H9 (cell line): ENCODE results near the gene WNT7B. TPM values are rescaled to one million over a fixed set of nuclear protein-coding genes. Genes with fewer than 3 reads are reported as not detected.

ENCODE experiments used
- DNase-seq: peaks from one replicate; pipeline ENCODE4 v3.0.0-alpha.2; 2017
- H2AFZ ChIP-seq: one replicate; pipeline ENCODE4 v1.6.1; 2013; ENCODE audit warnings: mild to moderate bottlenecking, low read length, control low read depth, moderate library complexity
- H2AK5ac ChIP-seq: 2 replicates; pipeline ENCODE4 v1.6.1; 2013; ENCODE audit warnings: low read length, control low read depth, mixed read lengths; ENCODE audit not compliant: insufficient read length
- H2BK120ac ChIP-seq: one replicate; pipeline ENCODE4 v1.6.1; 2013; ENCODE audit warnings: low read depth, mild to moderate bottlenecking, low read length, control low read depth, inconsistent platforms; ENCODE audit not compliant: poor library complexity, severe bottlenecking
- H2BK12ac ChIP-seq: 2 replicates; pipeline ENCODE4 v1.6.1; 2013; ENCODE audit warnings: low read length, control low read depth, mixed read lengths, low read depth; ENCODE audit not compliant: insufficient read length
- H2BK15ac ChIP-seq: 2 replicates; pipeline ENCODE4 v1.6.1; 2013; ENCODE audit warnings: low read depth, low read length, control low read depth
- H2BK20ac ChIP-seq: one replicate; pipeline ENCODE4 v1.6.1; 2013; ENCODE audit warnings: low read depth, mild to moderate bottlenecking, low read length, control low read depth, inconsistent platforms; ENCODE audit not compliant: poor library complexity, severe bottlenecking
- H2BK5ac ChIP-seq: 2 replicates; pipeline ENCODE4 v1.6.1; 2013; ENCODE audit warnings: low read length, control low read depth, mixed read lengths; ENCODE audit not compliant: insufficient read length
- H3K14ac ChIP-seq: 2 replicates; pipeline ENCODE4 v1.6.1; 2013; ENCODE audit warnings: low read length, control low read depth; ENCODE audit not compliant: insufficient read depth
- H3K18ac ChIP-seq: 2 replicates; pipeline ENCODE4 v1.6.1; 2013; ENCODE audit warnings: low read depth, mild to moderate bottlenecking, mixed read lengths, low read length, control low read depth; ENCODE audit not compliant: insufficient read length
- H3K23ac ChIP-seq: 2 replicates; pipeline ENCODE4 v1.6.1; 2013; ENCODE audit warnings: low read length, control low read depth, mixed read lengths, low read depth; ENCODE audit not compliant: insufficient read length
- H3K23me2 ChIP-seq: 2 replicates; pipeline ENCODE4 v1.6.1; 2013; ENCODE audit warnings: low read depth, mild to moderate bottlenecking, mixed read lengths, low read length, control low read depth; ENCODE audit not compliant: insufficient read length, poor library complexity, severe bottlenecking
- H3K27ac ChIP-seq: 2 replicates; pipeline ENCODE4 v1.5.1; 2013; ENCODE audit warnings: low read length, control low read depth, mixed read lengths, low read depth; ENCODE audit not compliant: insufficient read length
- H3K27me3 ChIP-seq: 2 replicates; pipeline ENCODE4 v1.6.1; 2013; ENCODE audit warnings: low read length, control low read depth, inconsistent platforms; ENCODE audit not compliant: insufficient read depth
- H3K4ac ChIP-seq: 2 replicates; pipeline ENCODE4 v1.6.1; 2013; ENCODE audit warnings: low read depth, mild to moderate bottlenecking, control low read depth, inconsistent platforms, low read length, moderate library complexity
- H3K4me1 ChIP-seq: 2 replicates; pipeline ENCODE4 v1.6.1; 2013; ENCODE audit warnings: low read length, control low read depth, inconsistent platforms; ENCODE audit not compliant: insufficient read depth
- H3K4me2 ChIP-seq: 2 replicates; pipeline ENCODE4 v1.6.1; 2013; ENCODE audit warnings: low read length, control low read depth, mixed read lengths; ENCODE audit not compliant: insufficient read length, insufficient read depth
- H3K56ac ChIP-seq: 2 replicates; pipeline ENCODE4 v1.6.1; 2013; ENCODE audit warnings: low read depth, mild to moderate bottlenecking, mixed read lengths, low read length, control low read depth; ENCODE audit not compliant: insufficient read length
- H3K79me1 ChIP-seq: 2 replicates; pipeline ENCODE4 v1.6.1; 2013; ENCODE audit warnings: low read depth, mild to moderate bottlenecking, moderate library complexity, low read length, control low read depth, inconsistent platforms; ENCODE audit not compliant: insufficient read depth, poor library complexity, severe bottlenecking
- H3K79me2 ChIP-seq: 2 replicates; pipeline ENCODE4 v1.6.1; 2013; ENCODE audit warnings: low read length, control low read depth, inconsistent platforms; ENCODE audit not compliant: insufficient read depth
- H3K9ac ChIP-seq: 2 replicates; pipeline ENCODE4 v1.6.1; 2013; ENCODE audit warnings: low read length, control low read depth, mixed read lengths; ENCODE audit not compliant: insufficient read length; ENCODE audit errors: extremely low read depth
- H3K9me3 ChIP-seq: one replicate; pipeline ENCODE4 v1.6.1; 2013; ENCODE audit warnings: low read depth, low read length, inconsistent platforms; ENCODE audit not compliant: control insufficient read depth
- H3T11ph ChIP-seq: one replicate; pipeline ENCODE4 v1.6.1; 2013; ENCODE audit warnings: mild to moderate bottlenecking, low read length, control low read depth, inconsistent platforms
- H4K20me1 ChIP-seq: one replicate; pipeline ENCODE4 v1.6.1; 2013; ENCODE audit not compliant: control insufficient read depth, insufficient read length, insufficient read depth
- H4K5ac ChIP-seq: 2 replicates; pipeline ENCODE4 v1.6.1; 2013; ENCODE audit warnings: low read depth, mild to moderate bottlenecking, mixed read lengths, low read length, control low read depth; ENCODE audit not compliant: insufficient read length
- H4K8ac ChIP-seq: replicated peaks from 2 replicates; pipeline ENCODE4 v1.6.1; 2013; ENCODE audit warnings: low read length, control low read depth, mixed read lengths, low read depth; ENCODE audit not compliant: insufficient read length
- H4K91ac ChIP-seq: 2 replicates; pipeline ENCODE4 v1.6.1; 2013; ENCODE audit warnings: low read depth, mild to moderate bottlenecking, moderate library complexity, mixed read lengths, low read length, control low read depth; ENCODE audit not compliant: insufficient read length
- H3K27ac Mint-ChIP-seq, 3 experiments: 2 replicates in 2 of 3; 3 replicates in 1 of 3; pipeline ENCODE4 v1.8.0; 2020 to 2021; ENCODE audit warnings: mixed read lengths in 3 of 3, mild to moderate bottlenecking in 1 of 3, moderate library complexity in 1 of 3
- H3K27me3 Mint-ChIP-seq: 2 replicates; pipeline ENCODE4 v1.8.0; 2021; ENCODE audit warnings: low read depth, mild to moderate bottlenecking, moderate library complexity, mixed read lengths
- H3K36me3 Mint-ChIP-seq, 3 experiments: 2 replicates in 2 of 3; 3 replicates in 1 of 3; pipeline ENCODE4 v1.8.0; 2020 to 2021; ENCODE audit warnings: low read depth in 3 of 3, mixed read lengths in 3 of 3; ENCODE audit not compliant: insufficient read depth in 1 of 3
- H3K4me1 Mint-ChIP-seq, 2 experiments: 2 replicates each; pipeline ENCODE4 v1.8.0; 2020; ENCODE audit warnings: mixed read lengths in 2 of 2
- H3K4me3 Mint-ChIP-seq, 2 experiments: 2 replicates in 1 of 2; 3 replicates in 1 of 2; pipeline ENCODE4 v1.8.0; 2020 to 2021; ENCODE audit warnings: mild to moderate bottlenecking in 2 of 2, mixed read lengths in 2 of 2, moderate library complexity in 1 of 2
- H3K9me3 Mint-ChIP-seq, 2 experiments: 2 replicates in 1 of 2; 3 replicates in 1 of 2; pipeline ENCODE4 v1.8.0; 2020; ENCODE audit warnings: mild to moderate bottlenecking in 2 of 2, mixed read lengths in 2 of 2, moderate library complexity in 1 of 2
- WGBS: extraction: QIAGEN DNeasy Blood & Tissue Kit; methylation state at CpG from one replicate; pipeline ENCODE4 v1.1.7; 2013; ENCODE audit warnings: missing lambda C conversion rate, low lambda C conversion rate, mixed read lengths; ENCODE audit not compliant: insufficient read length; ENCODE audit errors: extremely low coverage; 5-methylcytosine and 5-hydroxymethylcytosine counted together
- total RNA-seq: library from RNA; stranded (reverse); gene quantifications from 2 replicates; pipeline ENCODE4 v1.2.1, GENCODE V29; 2021
- TF ChIP-seq, protein P1 (sequence below): fragments of 200-600 bp; sonication (generic); conservative IDR thresholded peaks from 3 replicates; pipeline ENCODE4 v1.8.0; 2021; ENCODE audit warnings: antibody characterized with exemption, mild to moderate bottlenecking

WNT7B gene
- total RNA-seq, 1 experiment from 2014 or later, result 0.09 TPM

GRCh38 chr22:46001046-46001425 is 24.1 kb upstream of the WNT7B start:
- H2BK120ac ChIP-seq, result no peak overlapping the region
- no peak overlapping the region for H3K14ac ChIP-seq
- H2BK20ac ChIP-seq, result no peak overlapping the region
- H3K9me3 Mint-ChIP-seq, result no peaks in the 10 kb centered on the region
- H3K18ac ChIP-seq, result no peak overlapping the region
- TF ChIP-seq, protein P1, sequence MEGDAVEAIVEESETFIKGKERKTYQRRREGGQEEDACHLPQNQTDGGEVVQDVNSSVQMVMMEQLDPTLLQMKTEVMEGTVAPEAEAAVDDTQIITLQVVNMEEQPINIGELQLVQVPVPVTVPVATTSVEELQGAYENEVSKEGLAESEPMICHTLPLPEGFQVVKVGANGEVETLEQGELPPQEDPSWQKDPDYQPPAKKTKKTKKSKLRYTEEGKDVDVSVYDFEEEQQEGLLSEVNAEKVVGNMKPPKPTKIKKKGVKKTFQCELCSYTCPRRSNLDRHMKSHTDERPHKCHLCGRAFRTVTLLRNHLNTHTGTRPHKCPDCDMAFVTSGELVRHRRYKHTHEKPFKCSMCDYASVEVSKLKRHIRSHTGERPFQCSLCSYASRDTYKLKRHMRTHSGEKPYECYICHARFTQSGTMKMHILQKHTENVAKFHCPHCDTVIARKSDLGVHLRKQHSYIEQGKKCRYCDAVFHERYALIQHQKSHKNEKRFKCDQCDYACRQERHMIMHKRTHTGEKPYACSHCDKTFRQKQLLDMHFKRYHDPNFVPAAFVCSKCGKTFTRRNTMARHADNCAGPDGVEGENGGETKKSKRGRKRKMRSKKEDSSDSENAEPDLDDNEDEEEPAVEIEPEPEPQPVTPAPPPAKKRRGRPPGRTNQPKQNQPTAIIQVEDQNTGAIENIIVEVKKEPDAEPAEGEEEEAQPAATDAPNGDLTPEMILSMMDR, result no peak
- no peak for DNase-seq
- no peak overlapping the region for H4K91ac ChIP-seq
- H3K27ac Mint-ChIP-seq, result no peak overlapping the region
- no peaks in the 10 kb centered on the region for H4K20me1 ChIP-seq
- H2BK15ac ChIP-seq, result no peak overlapping the region
- no peaks in the 10 kb centered on the region for H3K36me3 Mint-ChIP-seq
- no peaks in the 10 kb centered on the region for H3K9me3 ChIP-seq
- no peak overlapping the region for H3K4ac ChIP-seq
- H2BK12ac ChIP-seq, result no peak overlapping the region
- no peak overlapping the region for H3K4me3 Mint-ChIP-seq
- no peak overlapping the region for H4K8ac ChIP-seq
- no peak overlapping the region for H3T11ph ChIP-seq
- no peak overlapping the region for H2AFZ ChIP-seq
- H3K79me1 ChIP-seq, result no peaks in the 10 kb centered on the region
- peaks cover 4% of the 10 kb centered on the region for H3K27me3 Mint-ChIP-seq
- peaks cover 4 to 11% of the 10 kb centered on the region in 2 experiments for H3K4me1 Mint-ChIP-seq
- H3K23ac ChIP-seq, result no peak overlapping the region
- H3K9ac ChIP-seq, result no peak overlapping the region
- H3K4me2 ChIP-seq, result no peak overlapping the region
- H3K23me2 ChIP-seq, result no peaks in the 10 kb centered on the region
- H3K27ac ChIP-seq, result no peak overlapping the region
- H4K5ac ChIP-seq, result no peak overlapping the region
- no peak overlapping the region for H2BK5ac ChIP-seq
- no peaks in the 10 kb centered on the region for H3K79me2 ChIP-seq
- H3K56ac ChIP-seq, result no peak overlapping the region
- no peak overlapping the region for H2AK5ac ChIP-seq
- WGBS, result no CpG with 5 or more reads among the region's 3 CpGs
- no peaks in the 10 kb centered on the region for H3K27me3 ChIP-seq
- H3K4me1 ChIP-seq, result no peaks in the 10 kb centered on the region
